HCT116 (cell line): ENCODE results near the gene MBNL2. TPM values are rescaled to one million over a fixed set of nuclear protein-coding genes. Genes with fewer than 3 reads are reported as not detected.

ENCODE experiments used
- ATAC-seq: fragments of 200-7000 bp; cut with Tn5 transposase; 2 replicates; pipeline ENCODE4 v1.9.1; 2020; ENCODE audit warnings: mild to moderate bottlenecking, moderate library complexity
- BruUV-seq: library from RNA; stranded (reverse); fragments of 400-500 nt; replicated peaks from 2 replicates; lab custom pipeline; 2021; lab: Mats Ljungman, UMichigan
- CTCF ChIA-PET: fragments of 300-600 bp; sonication (Branson Sonifier 250); formaldehyde crosslinking; loops from one replicate; lab custom pipeline; 2021; ENCODE audit warnings: antibody characterized with exemption; lab: Charles Lee
- POLR2A ChIA-PET: fragments of 300-600, 350-600 bp; sonication (Branson Sonifier 250); formaldehyde crosslinking; loops from one replicate; lab custom pipeline; 2021; ENCODE audit warnings: antibody characterized with exemption; lab: Charles Lee
- RAD21 ChIA-PET, 2 experiments: fragments of 300-600 bp; sonication (Branson Sonifier 250); formaldehyde crosslinking; loops; one replicate each; lab custom pipeline; 2023; ENCODE audit warnings: low total read pairs in 2 of 2; ENCODE audit not compliant: uncharacterized antibody in 2 of 2, unreplicated experiment in 2 of 2, low non-redundant PET in 1 of 2; lab: Charles Lee
- DNase-seq: peaks from one replicate; pipeline ENCODE4 v3.0.0-alpha.2; 2010; ENCODE audit warnings: low read depth, low spot score
- H2AFZ ChIP-seq: fragments of 200-600 bp; shearing (Covaris generic), sonication (generic); 2 replicates; pipeline ENCODE4 v1.6.1; 2017; ENCODE audit warnings: low read depth, mixed run types, mixed read lengths, antibody characterized with exemption, low read length; ENCODE audit not compliant: poor library complexity, severe bottlenecking
- H3K27ac ChIP-seq: 2 replicates; pipeline ENCODE4 v1.5.1; 2012; ENCODE audit warnings: low read depth, low read length
- H3K27me3 ChIP-seq: fragments of 200-600 bp; sonication (generic); 2 replicates; pipeline ENCODE4 v1.6.1; 2016; ENCODE audit warnings: mixed run types, low read length, mixed read lengths; ENCODE audit not compliant: insufficient read depth
- H3K36me3 ChIP-seq, 2 experiments: fragments of 200-500 bp in 1 of 2; fragments of 200-600 bp in 1 of 2; sonication (Bioruptor generic) in 1 of 2; sonication (generic) in 1 of 2; 2 replicates each; pipeline versions ENCODE4 v1.5.1 to v1.6.1; 2014 to 2016; ENCODE audit warnings: low read length in 2 of 2, inconsistent platforms in 1 of 2, mixed read lengths in 1 of 2, mixed run types in 1 of 2; ENCODE audit not compliant: insufficient read depth in 2 of 2, control insufficient read depth in 1 of 2
- H3K4me1 ChIP-seq, 2 experiments: fragments of 200-600 bp in 1 of 2; sonication (generic) in 1 of 2; 2 replicates each; pipeline versions ENCODE4 v1.5.1 to v1.6.1; 2012 to 2017; ENCODE audit warnings: low read length in 2 of 2, inconsistent platforms in 1 of 2, mild to moderate bottlenecking in 1 of 2, mixed read lengths in 1 of 2, mixed run types in 1 of 2, moderate library complexity in 1 of 2; ENCODE audit not compliant: insufficient read depth in 2 of 2, control insufficient read depth in 1 of 2
- H3K4me2 ChIP-seq: fragments of 200-600 bp; sonication (generic); 2 replicates; pipeline ENCODE4 v1.6.1; 2017; ENCODE audit warnings: mixed run types, low read length, mixed read lengths
- H3K4me3 ChIP-seq, 2 experiments: fragments of 200-600 bp in 1 of 2; sonication (generic) in 1 of 2; replicated peaks in 1 of 2; 2 replicates each; pipeline ENCODE4 v1.5.1; 2011 to 2016; ENCODE audit warnings: low read length in 2 of 2, control low read depth in 1 of 2, low read depth in 1 of 2, mild to moderate bottlenecking in 1 of 2, mixed read lengths in 1 of 2, mixed run types in 1 of 2
- H3K79me2 ChIP-seq: fragments of 200-600 bp; sonication (generic); 2 replicates; pipeline ENCODE4 v1.6.1; 2017; ENCODE audit warnings: mild to moderate bottlenecking, mixed run types, low read length, moderate library complexity, mixed read lengths; ENCODE audit not compliant: insufficient read depth
- H3K9ac ChIP-seq: fragments of 200-600 bp; sonication (generic); 2 replicates; pipeline ENCODE4 v1.6.1; 2016; ENCODE audit warnings: low read length, mixed read lengths
- H3K9me2 ChIP-seq: fragments of 200-600 bp; sonication (generic), shearing (Covaris generic); 2 replicates; pipeline ENCODE4 v1.6.1; 2017; ENCODE audit warnings: mixed run types, mild to moderate bottlenecking, moderate library complexity; ENCODE audit not compliant: insufficient read depth
- H3K9me3 ChIP-seq, 2 experiments: fragments of 200-500 bp in 1 of 2; fragments of 200-600 bp in 1 of 2; sonication (Bioruptor generic) in 1 of 2; sonication (generic) in 1 of 2; 2 replicates each; pipeline ENCODE4 v1.6.1; 2014 to 2017; ENCODE audit warnings: low read length in 2 of 2, mixed read lengths in 2 of 2, inconsistent platforms in 1 of 2, low read depth in 1 of 2, mild to moderate bottlenecking in 1 of 2, mixed run types in 1 of 2, moderate library complexity in 1 of 2; ENCODE audit not compliant: control insufficient read depth in 1 of 2, insufficient read depth in 1 of 2
- H4K20me1 ChIP-seq: fragments of 200-600 bp; sonication (generic), shearing (Covaris generic); 2 replicates; pipeline ENCODE4 v1.6.1; 2017; ENCODE audit warnings: mixed run types, mild to moderate bottlenecking, moderate library complexity; ENCODE audit not compliant: insufficient read depth
- ATF3 ChIP-seq: IDR thresholded peaks from 2 replicates; pipeline ENCODE4 v1.6.1; 2012
- CBX3 ChIP-seq: IDR thresholded peaks from 2 replicates; pipeline ENCODE4 v1.6.1; 2012; ENCODE audit warnings: low read depth
- CEBPB ChIP-seq: IDR thresholded peaks from 2 replicates; pipeline ENCODE4 v1.6.1; 2012; ENCODE audit warnings: low read depth
- EGR1 ChIP-seq: IDR thresholded peaks from 2 replicates; pipeline ENCODE4 v1.6.1; 2012; ENCODE audit warnings: low read depth
- EZH2 ChIP-seq: fragments of 200-600 bp; sonication (generic); IDR thresholded peaks from 2 replicates; pipeline ENCODE4 v1.6.1; 2017; ENCODE audit warnings: antibody characterized with exemption, mixed run types
- EZH2phosphoT487 ChIP-seq: fragments of 200-600 bp; IDR thresholded peaks from 2 replicates; pipeline ENCODE4 v1.6.1; 2018; ENCODE audit warnings: antibody characterized with exemption, borderline replicate concordance
- JUND ChIP-seq: IDR thresholded peaks from 2 replicates; pipeline ENCODE4 v1.6.1; 2012
- POLR2A ChIP-seq: IDR thresholded peaks from 2 replicates; pipeline ENCODE4 v1.7.0; 2011; ENCODE audit warnings: borderline replicate concordance; ENCODE audit not compliant: insufficient read depth, insufficient read length; ENCODE audit errors: extremely low read depth
- RAD21 ChIP-seq: IDR thresholded peaks from 2 replicates; pipeline ENCODE4 v1.6.1; 2012; ENCODE audit warnings: low read depth, mild to moderate bottlenecking
- SIN3A ChIP-seq: IDR thresholded peaks from 2 replicates; pipeline ENCODE4 v1.6.1; 2012; ENCODE audit warnings: low read depth
- SP1 ChIP-seq: IDR thresholded peaks from 2 replicates; pipeline ENCODE4 v1.6.1; 2012; ENCODE audit warnings: low read depth
- SRF ChIP-seq: IDR thresholded peaks from 2 replicates; pipeline ENCODE4 v1.6.1; 2012; ENCODE audit warnings: low read depth
- TCF7L2 ChIP-seq: IDR thresholded peaks from 2 replicates; pipeline ENCODE4 v1.7.0; 2011; ENCODE audit warnings: borderline replicate concordance, inconsistent platforms; ENCODE audit not compliant: insufficient read depth, insufficient read length; ENCODE audit errors: extremely low read depth
- YY1 ChIP-seq: IDR thresholded peaks from 2 replicates; pipeline ENCODE4 v1.6.1; 2011; ENCODE audit warnings: low read length, low read depth, moderate library complexity, mild to moderate bottlenecking; ENCODE audit not compliant: insufficient replicate concordance; ENCODE audit errors: extremely low read depth
- ZBTB33 ChIP-seq: IDR thresholded peaks from 2 replicates; pipeline ENCODE4 v1.6.1; 2011; ENCODE audit warnings: mild to moderate bottlenecking, low read length, moderate library complexity; ENCODE audit not compliant: insufficient replicate concordance; ENCODE audit errors: extremely low read depth
- ZNF274 ChIP-seq: fragments of 200-500 bp; sonication (Bioruptor generic); IDR thresholded peaks from 2 replicates; pipeline ENCODE4 v1.6.1; 2014; ENCODE audit warnings: mild to moderate bottlenecking, low read depth, low read length, inconsistent platforms
- intact Hi-C: fragments of 100-400 bp; cut with micrococcal nuclease; formaldehyde crosslinking; loops from 2 replicates; pipeline ENCODE4 v1.10.0; 2022
- total RNA-seq: library from RNA; stranded (reverse); gene quantifications from one replicate; pipeline ENCODE4 v1.2.1, GENCODE V29; 2021; ENCODE audit not compliant: unreplicated experiment

Gene MBNL2
- total RNA-seq, 1 experiment from 2014 or later = 73.9 TPM

- Histone ChIP-seq H3K27ac (no peak overlapping the region), H3K4me3 (no peak overlapping the region), H3K9ac (no peak overlapping the region), H3K27me3 (no peaks in the 10 kb centered on the region), H3K9me3 (no peaks in the 10 kb centered on the region), H3K4me1 (peaks cover 10 to 37% of the 10 kb centered on the region in 2 experiments), H3K9me2 (no peaks in the 10 kb centered on the region), H3K36me3 (no peaks in the 10 kb centered on the region), H2AFZ (no peak overlapping the region), H3K79me2 (peaks cover 79% of the 10 kb centered on the region), H4K20me1 (no peaks in the 10 kb centered on the region), H3K4me2 (no peak overlapping the region)
- ATAC-seq (no peak), DNase-seq (no peak)
- ChIA-PET RAD21 (no interaction called here), POLR2A (interaction anchor here (1.3 kb wide), 1 partner anchor 11 kb away, joined by 3 read pairs; no protein-coding TSS in a partner anchor), CTCF (no interaction called here)
- no peak for TF ChIP-seq SRF
- TF ChIP-seq YY1 = no peak
- TF ChIP-seq SP1 = no peak
- no peak for TF ChIP-seq SIN3A
- no peak for TF ChIP-seq JUND
- TF ChIP-seq EZH2phosphoT487 = no peak
- TF ChIP-seq TCF7L2 = no peak
- TF ChIP-seq RAD21 = no peak
- TF ChIP-seq CEBPB = no peak
- no peak for TF ChIP-seq ZNF274
- no peak for TF ChIP-seq EGR1
- no peak for TF ChIP-seq CBX3
- no peak for TF ChIP-seq ATF3
- no peak for TF ChIP-seq POLR2A
- no peak for TF ChIP-seq EZH2
- TF ChIP-seq ZBTB33 = no peak
- intact Hi-C loops = no loop called here
- no TSS peak for BruUV-seq
Observed at GRCh38 chr13:97229699-97230098, 7.6 kb downstream of the MBNL2 start.
